HepG2 (cell line): ENCODE data around the gene ATP2B2. TPM values are rescaled to one million over a fixed set of nuclear protein-coding genes. Genes with fewer than 3 reads are reported as not detected.

Source experiments
- ATAC-seq: fragments of 200-7000 bp; cut with Tn5 transposase; 3 replicates; pipeline ENCODE4 v1.9.1; 2020; ENCODE audit warnings: mild to moderate bottlenecking, moderate library complexity
- BruUV-seq: library from RNA; stranded (reverse); fragments of 400-500 nt; replicated peaks from 2 replicates; lab custom pipeline; 2021; lab: Mats Ljungman, UMichigan
- CTCF ChIA-PET: fragments of 300-600 bp; formaldehyde crosslinking; extraction: SDS; loops from one replicate; lab custom pipeline; 2021; ENCODE audit warnings: low total read pairs, inconsistent platforms, low intra/inter-chr PET ratio; lab: Yijun Ruan, JAX
- POLR2A ChIA-PET: fragments of 350-600 bp; sonication (Branson Sonifier 250); formaldehyde crosslinking; loops from one replicate; lab custom pipeline; 2020; ENCODE audit warnings: antibody characterized with exemption, inconsistent platforms; lab: Yijun Ruan, JAX
- DNase-seq: peaks from one replicate; pipeline ENCODE4 v3.0.0-alpha.2; 2015; ENCODE audit warnings: low spot score
- FAIRE-seq: peaks from 3 replicates; lab custom pipeline; 2011; peaks lifted over from hg19 to GRCh38; lab: Jason Lieb, UNC
- H2AFZ ChIP-seq: one replicate; pipeline ENCODE4 v1.6.1; 2011; ENCODE audit warnings: low read length, inconsistent platforms
- H3K27ac ChIP-seq: fragments of 300-600 bp; 3 replicates; pipeline ENCODE4 v1.8.0; 2011; ENCODE audit warnings: mixed run types, mild to moderate bottlenecking, mixed read lengths, low read length, inconsistent platforms; ENCODE audit not compliant: insufficient read depth; ENCODE audit errors: extremely low read length
- H3K27me3 ChIP-seq, 2 experiments: fragments of 200-600 bp in 1 of 2; 2 replicates in 1 of 2; 3 replicates in 1 of 2; pipeline versions ENCODE4 v1.6.0 to v1.8.0; 2011; ENCODE audit warnings: low read length in 2 of 2, mild to moderate bottlenecking in 2 of 2, moderate library complexity in 2 of 2, inconsistent platforms in 1 of 2; ENCODE audit not compliant: insufficient read depth in 2 of 2, control insufficient read depth in 1 of 2
- H3K36me3 ChIP-seq, 2 experiments: fragments of 200-600 bp in 1 of 2; replicated peaks in 1 of 2; 2 replicates in 1 of 2; 3 replicates in 1 of 2; pipeline versions ENCODE4 v1.5.1 to v1.8.0; 2011; ENCODE audit warnings: low read length in 2 of 2, inconsistent platforms in 1 of 2; ENCODE audit not compliant: insufficient read depth in 2 of 2, control insufficient read depth in 1 of 2
- H3K4me1 ChIP-seq: 2 replicates; pipeline ENCODE4 v1.5.1; 2012; ENCODE audit warnings: low read length, inconsistent platforms; ENCODE audit not compliant: insufficient read depth
- H3K4me2 ChIP-seq: 2 replicates; pipeline ENCODE4 v1.6.0; 2011; ENCODE audit warnings: low read depth, low read length, inconsistent platforms
- H3K4me3 ChIP-seq, 3 experiments: fragments of 200-600 bp in 1 of 3; sonication (generic), shearing (Covaris generic) in 1 of 3; replicated peaks in 1 of 3; 2 replicates each; pipeline ENCODE4 v1.5.1; 2011 to 2016; ENCODE audit warnings: low read length in 3 of 3, inconsistent platforms in 2 of 3, low read depth in 2 of 3, mild to moderate bottlenecking in 2 of 3, control low read depth in 1 of 3, mixed read lengths in 1 of 3; ENCODE audit not compliant: insufficient read depth in 1 of 3
- H3K79me2 ChIP-seq: one replicate; pipeline ENCODE4 v1.6.1; 2011; ENCODE audit warnings: low read length, inconsistent platforms; ENCODE audit not compliant: insufficient read depth
- H3K9ac ChIP-seq: 2 replicates; pipeline ENCODE4 v1.6.0; 2011; ENCODE audit warnings: mild to moderate bottlenecking, low read depth, low read length, inconsistent platforms; ENCODE audit not compliant: insufficient read depth
- H3K9me3 ChIP-seq: 2 replicates; pipeline ENCODE4 v1.5.1; 2012; ENCODE audit warnings: mild to moderate bottlenecking, low read length
- H4K20me1 ChIP-seq: 2 replicates; pipeline ENCODE4 v1.6.0; 2011; ENCODE audit warnings: inconsistent platforms, mild to moderate bottlenecking, low read length, moderate library complexity; ENCODE audit not compliant: insufficient read depth
- AGO2 ChIP-seq: fragments of 200-400 bp; formaldehyde crosslinking; optimal IDR thresholded peaks from 2 replicates; pipeline ENCODE3; 2017; ENCODE audit warnings: mild to moderate bottlenecking, low read depth, low read length, moderate library complexity
- YEATS2 ChIP-seq: sonication (generic); formaldehyde crosslinking; IDR thresholded peaks from 2 replicates; pipeline ENCODE4 v1.4.0; 2020; ENCODE audit warnings: missing genetic modification reagents, borderline replicate concordance
- ZBTB21 ChIP-seq: sonication (generic); formaldehyde crosslinking; IDR thresholded peaks from 2 replicates; pipeline ENCODE4 v1.4.0; 2020; ENCODE audit warnings: missing genetic modification reagents
- ZMYM3 ChIP-seq: sonication (generic); formaldehyde crosslinking; IDR thresholded peaks from 2 replicates; pipeline ENCODE4 v1.5.1; 2020; ENCODE audit warnings: mild to moderate bottlenecking, missing genetic modification reagents
- ZNF629 ChIP-seq: sonication (generic); formaldehyde crosslinking; conservative IDR thresholded peaks from 2 replicates; pipeline ENCODE4 v1.5.0; 2020; ENCODE audit warnings: missing genetic modification reagents
- ZSCAN29 ChIP-seq: sonication (generic); formaldehyde crosslinking; conservative IDR thresholded peaks from 2 replicates; pipeline ENCODE4 v1.4.0; 2020; ENCODE audit warnings: mild to moderate bottlenecking, missing genetic modification reagents
- WGBS: methylation state at CpG from one replicate; pipeline ENCODE4 v1.1.6; 2017; ENCODE audit warnings: low lambda C conversion rate; 5-methylcytosine and 5-hydroxymethylcytosine counted together
- in situ Hi-C: cut with HindIII; loops from 2 replicates; pipeline ENCODE4 v1.10.0; 2017; ENCODE audit warnings: low pct_unique_long_range_greater_than_20kb; ENCODE audit not compliant: extremely low pct_ligation_motif_present
- intact Hi-C: fragments of 100-400 bp; cut with micrococcal nuclease; formaldehyde crosslinking; loops from one replicate; pipeline ENCODE4 v1.10.0; 2022; ENCODE audit not compliant: unreplicated experiment
- polyA plus RNA-seq, 8 experiments: library from polyadenylated mRNA; depleted of rRNA in 3 of 8; stranded (reverse) in 7 of 8; unstranded in 1 of 8; fragments of >200 nt; fragmentation: Illumina TruSeq in 4 of 8; extraction: Trizol in 4 of 8; gene quantifications; 2 replicates each; pipeline versions ENCODE4 v1.2.1 to v1.2.3, GENCODE V29; 2011 to 2016; ENCODE audit warnings: low read depth in 4 of 8, missing spikeins in 1 of 8, mixed read lengths in 1 of 8; ENCODE audit not compliant: insufficient read depth in 1 of 8
- total RNA-seq, 5 experiments: library from RNA; depleted of rRNA; stranded (reverse); fragments of >200 nt; fragmentation: Illumina TruSeq; extraction: Trizol; gene quantifications; 2 replicates each; pipeline ENCODE4 v1.2.3, GENCODE V29; 2016; ENCODE audit warnings: low read depth in 1 of 5
- TF ChIP-seq, protein P1 (sequence below): sonication (generic); formaldehyde crosslinking; IDR thresholded peaks from 2 replicates; pipeline ENCODE4 v1.5.0; 2020; ENCODE audit warnings: missing genetic modification reagents, mild to moderate bottlenecking, borderline replicate concordance
- TF ChIP-seq, protein P2 (sequence below): sonication (generic); formaldehyde crosslinking; IDR thresholded peaks from 2 replicates; pipeline ENCODE4 v1.5.0; 2020; ENCODE audit warnings: mild to moderate bottlenecking, missing genetic modification reagents
- TF ChIP-seq, protein P3 (sequence below): sonication (generic); formaldehyde crosslinking; IDR thresholded peaks from 2 replicates; pipeline ENCODE4 v1.9.0; 2021; ENCODE audit warnings: missing genetic modification reagents, borderline replicate concordance
- TF ChIP-seq, protein P4 (sequence below): sonication (generic); formaldehyde crosslinking; IDR thresholded peaks from 2 replicates; pipeline ENCODE4 v1.8.1; 2023; ENCODE audit warnings: mild to moderate bottlenecking, missing genetic modification reagents

ATP2B2 gene
- total and polyA plus RNA-seq, 2 of the 13 experiments (the other 11 are each of a cell fraction or from before 2014, with no cell fraction given): 1.5 to 2.3 TPM

DNA sequence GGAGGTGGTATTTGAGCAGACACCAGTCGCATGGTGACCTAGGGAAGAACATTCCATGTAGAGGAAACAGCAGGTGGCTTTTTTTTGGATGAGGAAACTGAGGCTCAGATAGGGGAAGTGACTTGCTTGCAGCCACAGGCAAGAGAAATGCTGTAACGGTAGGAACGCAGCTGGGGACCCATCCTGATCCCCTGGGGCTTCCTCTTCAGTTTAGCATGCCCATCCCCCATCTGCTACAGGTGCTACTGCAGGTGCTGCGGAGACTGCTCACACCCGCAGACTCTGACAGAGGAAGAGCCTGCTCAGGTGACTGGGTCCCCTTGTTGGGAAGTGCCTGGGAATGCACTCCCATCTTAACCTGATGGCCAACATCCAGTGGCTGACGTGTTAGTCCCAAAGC lies 129.0 kb downstream of the ATP2B2 start:
- POLR2A ChIA-PET: no interaction called here
- no peaks in the 10 kb centered on the region for H4K20me1 ChIP-seq
- no peaks in the 10 kb centered on the region; a peak in 1 of 5 replicates for H3K36me3 ChIP-seq
- CTCF ChIA-PET: no interaction called here
- in situ Hi-C loops: no loop called here
- H3K27ac ChIP-seq: no peak overlapping the region
- H3K9ac ChIP-seq: no peak overlapping the region
- WGBS: 75% methylated on average over 4 of the region's 6 CpGs
- no TSS peak for BruUV-seq
- DNase-seq (no peak), ATAC-seq (no peak), FAIRE-seq (no peak)
- no peaks in the 10 kb centered on the region for H3K79me2 ChIP-seq
- H3K4me3 ChIP-seq: no peak overlapping the region
- TF ChIP-seq ZSCAN29: no peak
- no peak for TF ChIP-seq AGO2
- H2AFZ ChIP-seq: no peak overlapping the region
- no peaks in the 10 kb centered on the region for H3K9me3 ChIP-seq
- no peak overlapping the region for H3K4me2 ChIP-seq
- H3K27me3 ChIP-seq: peaks cover 3 to 8% of the 10 kb centered on the region in 2 experiments
- intact Hi-C loops: no loop called here
- no peaks in the 10 kb centered on the region for H3K4me1 ChIP-seq

DNA sequence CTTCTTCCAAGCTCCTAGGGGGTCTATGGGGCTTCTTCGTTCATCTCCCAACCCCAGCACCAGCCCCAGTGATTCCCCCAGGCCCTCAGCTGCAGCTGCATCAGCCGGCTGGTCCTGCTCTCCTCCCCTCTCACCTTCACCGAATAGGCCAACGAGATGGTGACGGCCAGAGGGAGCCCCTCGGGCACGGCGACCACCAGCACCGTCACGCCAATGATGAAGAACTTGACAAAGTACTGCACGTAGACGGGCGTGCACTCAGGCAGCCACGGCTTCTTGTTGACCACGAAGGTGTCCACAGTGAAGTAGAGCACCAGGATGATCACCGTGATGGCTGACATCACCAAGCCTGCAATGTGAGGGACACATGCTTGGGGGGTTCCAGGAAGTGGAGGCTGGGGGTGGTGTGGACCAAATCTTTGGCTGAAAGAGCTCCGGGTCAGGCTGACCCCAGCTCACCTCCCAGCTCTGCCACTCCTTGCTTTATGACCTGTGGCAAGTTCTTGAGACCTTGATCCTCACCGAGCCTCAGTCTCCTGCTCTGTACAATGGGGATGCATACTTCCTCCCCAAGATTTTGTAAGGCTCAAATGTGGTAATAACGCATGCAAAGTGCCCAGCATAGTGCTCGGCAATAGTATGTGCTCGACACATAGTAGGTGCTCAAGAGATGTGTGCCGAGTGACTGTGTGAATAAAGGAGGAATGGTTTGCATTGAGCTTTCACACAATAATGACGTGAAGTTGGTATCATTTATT lies 129.9 kb downstream of the ATP2B2 start:
- no peak overlapping the region for H3K4me2 ChIP-seq
- ATAC-seq: no peak
- POLR2A ChIA-PET: no interaction called here
- H3K27ac ChIP-seq: no peak overlapping the region
- in situ Hi-C loops (no loop called here), intact Hi-C loops (no loop called here)
- no peak overlapping the region for H2AFZ ChIP-seq
- H3K9ac ChIP-seq: no peak overlapping the region
- no peaks in the 10 kb centered on the region for H3K79me2 ChIP-seq
- H3K36me3 ChIP-seq: no peaks in the 10 kb centered on the region; a peak in 1 of 5 replicates
- CTCF ChIA-PET: no interaction called here
- H3K4me3 ChIP-seq: no peak overlapping the region
- no TSS peak for BruUV-seq
- H4K20me1 ChIP-seq: no peaks in the 10 kb centered on the region
- no peaks in the 10 kb centered on the region for H3K9me3 ChIP-seq
- DNase-seq: no peak
- 59% methylated on average over 22 of the region's 23 CpGs for WGBS
- FAIRE-seq: no peak
- peaks cover 2 to 8% of the 10 kb centered on the region in 2 experiments for H3K27me3 ChIP-seq
- no peaks in the 10 kb centered on the region for H3K4me1 ChIP-seq
- TF ChIP-seq, protein P1, sequence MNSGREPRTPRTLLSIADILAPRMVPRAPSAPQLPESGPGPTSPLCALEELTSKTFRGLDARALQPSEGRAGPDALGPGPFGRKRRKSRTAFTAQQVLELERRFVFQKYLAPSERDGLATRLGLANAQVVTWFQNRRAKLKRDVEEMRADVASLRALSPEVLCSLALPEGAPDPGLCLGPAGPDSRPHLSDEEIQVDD: no peak
- TF ChIP-seq ZBTB21 (CRISPR knock-in tag) (no peak), ZMYM3 (CRISPR knock-in tag) (no peak), ZNF629 (peak; percentile 78), YEATS2 (no peak)
- TF ChIP-seq, protein P2, sequence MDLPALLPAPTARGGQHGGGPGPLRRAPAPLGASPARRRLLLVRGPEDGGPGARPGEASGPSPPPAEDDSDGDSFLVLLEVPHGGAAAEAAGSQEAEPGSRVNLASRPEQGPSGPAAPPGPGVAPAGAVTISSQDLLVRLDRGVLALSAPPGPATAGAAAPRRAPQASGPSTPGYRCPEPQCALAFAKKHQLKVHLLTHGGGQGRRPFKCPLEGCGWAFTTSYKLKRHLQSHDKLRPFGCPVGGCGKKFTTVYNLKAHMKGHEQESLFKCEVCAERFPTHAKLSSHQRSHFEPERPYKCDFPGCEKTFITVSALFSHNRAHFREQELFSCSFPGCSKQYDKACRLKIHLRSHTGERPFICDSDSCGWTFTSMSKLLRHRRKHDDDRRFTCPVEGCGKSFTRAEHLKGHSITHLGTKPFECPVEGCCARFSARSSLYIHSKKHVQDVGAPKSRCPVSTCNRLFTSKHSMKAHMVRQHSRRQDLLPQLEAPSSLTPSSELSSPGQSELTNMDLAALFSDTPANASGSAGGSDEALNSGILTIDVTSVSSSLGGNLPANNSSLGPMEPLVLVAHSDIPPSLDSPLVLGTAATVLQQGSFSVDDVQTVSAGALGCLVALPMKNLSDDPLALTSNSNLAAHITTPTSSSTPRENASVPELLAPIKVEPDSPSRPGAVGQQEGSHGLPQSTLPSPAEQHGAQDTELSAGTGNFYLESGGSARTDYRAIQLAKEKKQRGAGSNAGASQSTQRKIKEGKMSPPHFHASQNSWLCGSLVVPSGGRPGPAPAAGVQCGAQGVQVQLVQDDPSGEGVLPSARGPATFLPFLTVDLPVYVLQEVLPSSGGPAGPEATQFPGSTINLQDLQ (CRISPR knock-in tag): no peak
- TF ChIP-seq, protein P3, sequence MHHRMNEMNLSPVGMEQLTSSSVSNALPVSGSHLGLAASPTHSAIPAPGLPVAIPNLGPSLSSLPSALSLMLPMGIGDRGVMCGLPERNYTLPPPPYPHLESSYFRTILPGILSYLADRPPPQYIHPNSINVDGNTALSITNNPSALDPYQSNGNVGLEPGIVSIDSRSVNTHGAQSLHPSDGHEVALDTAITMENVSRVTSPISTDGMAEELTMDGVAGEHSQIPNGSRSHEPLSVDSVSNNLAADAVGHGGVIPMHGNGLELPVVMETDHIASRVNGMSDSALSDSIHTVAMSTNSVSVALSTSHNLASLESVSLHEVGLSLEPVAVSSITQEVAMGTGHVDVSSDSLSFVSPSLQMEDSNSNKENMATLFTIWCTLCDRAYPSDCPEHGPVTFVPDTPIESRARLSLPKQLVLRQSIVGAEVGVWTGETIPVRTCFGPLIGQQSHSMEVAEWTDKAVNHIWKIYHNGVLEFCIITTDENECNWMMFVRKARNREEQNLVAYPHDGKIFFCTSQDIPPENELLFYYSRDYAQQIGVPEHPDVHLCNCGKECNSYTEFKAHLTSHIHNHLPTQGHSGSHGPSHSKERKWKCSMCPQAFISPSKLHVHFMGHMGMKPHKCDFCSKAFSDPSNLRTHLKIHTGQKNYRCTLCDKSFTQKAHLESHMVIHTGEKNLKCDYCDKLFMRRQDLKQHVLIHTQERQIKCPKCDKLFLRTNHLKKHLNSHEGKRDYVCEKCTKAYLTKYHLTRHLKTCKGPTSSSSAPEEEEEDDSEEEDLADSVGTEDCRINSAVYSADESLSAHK: no peak
- TF ChIP-seq, protein P4, sequence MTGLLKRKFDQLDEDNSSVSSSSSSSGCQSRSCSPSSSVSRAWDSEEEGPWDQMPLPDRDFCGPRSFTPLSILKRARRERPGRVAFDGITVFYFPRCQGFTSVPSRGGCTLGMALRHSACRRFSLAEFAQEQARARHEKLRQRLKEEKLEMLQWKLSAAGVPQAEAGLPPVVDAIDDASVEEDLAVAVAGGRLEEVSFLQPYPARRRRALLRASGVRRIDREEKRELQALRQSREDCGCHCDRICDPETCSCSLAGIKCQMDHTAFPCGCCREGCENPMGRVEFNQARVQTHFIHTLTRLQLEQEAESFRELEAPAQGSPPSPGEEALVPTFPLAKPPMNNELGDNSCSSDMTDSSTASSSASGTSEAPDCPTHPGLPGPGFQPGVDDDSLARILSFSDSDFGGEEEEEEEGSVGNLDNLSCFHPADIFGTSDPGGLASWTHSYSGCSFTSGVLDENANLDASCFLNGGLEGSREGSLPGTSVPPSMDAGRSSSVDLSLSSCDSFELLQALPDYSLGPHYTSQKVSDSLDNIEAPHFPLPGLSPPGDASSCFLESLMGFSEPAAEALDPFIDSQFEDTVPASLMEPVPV (CRISPR knock-in tag): no peak
